GM12878 (cell line): Measurements from ENCODE around the gene NKD2. TPM values are rescaled to one million over a fixed set of nuclear protein-coding genes. Genes with fewer than 3 reads are reported as not detected.

Experiments
- ATAC-seq: fragments of 200-7000 bp; cut with Tn5 transposase; 3 replicates; pipeline ENCODE4 v1.9.1; 2020; ENCODE audit warnings: mild to moderate bottlenecking, moderate library complexity
- BruUV-seq: library from RNA; stranded (reverse); fragments of 400-500 nt; replicated peaks from 2 replicates; lab custom pipeline; 2021; lab: Mats Ljungman, UMichigan
- CTCF ChIA-PET: fragments of 300-600 bp; sonication (Branson Sonifier 250); formaldehyde crosslinking; extraction: SDS; loops from one replicate; lab custom pipeline; 2021; ENCODE audit warnings: inconsistent platforms; lab: Yijun Ruan, JAX
- POLR2A ChIA-PET: fragments of 350-600 bp; formaldehyde crosslinking; extraction: SDS; loops from one replicate; lab custom pipeline; 2021; ENCODE audit warnings: inconsistent platforms; lab: Charles Lee
- RAD21 ChIA-PET: fragments of 300-600 bp; sonication (Branson Sonifier 250); formaldehyde crosslinking; loops from one replicate; lab custom pipeline; 2023; ENCODE audit warnings: antibody characterized with exemption; ENCODE audit not compliant: unreplicated experiment; lab: Charles Lee
- SMC1A ChIA-PET: fragments of 300-600 bp; sonication (Branson Sonifier 250); formaldehyde crosslinking; loops from one replicate; lab custom pipeline; 2023; ENCODE audit not compliant: unreplicated experiment, uncharacterized antibody; lab: Charles Lee
- DNase-seq: peaks from one replicate; pipeline ENCODE4 v3.0.0-alpha.2; 2011; ENCODE audit warnings: low read depth, low spot score
- FAIRE-seq: peaks from 3 replicates; lab custom pipeline; 2011; peaks lifted over from hg19 to GRCh38; lab: Jason Lieb, UNC
- H2AFZ ChIP-seq: 2 replicates; pipeline ENCODE4 v1.6.0; 2011; ENCODE audit warnings: low read depth, low read length, control low read depth; ENCODE audit not compliant: control insufficient read depth
- H3K27ac ChIP-seq: 2 replicates; pipeline ENCODE4 v1.5.1; 2011; ENCODE audit warnings: control low read depth; ENCODE audit not compliant: control insufficient read depth, insufficient read depth
- H3K27me3 ChIP-seq, 2 experiments: replicated peaks in 1 of 2; 2 replicates each; pipeline versions ENCODE4 v1.6.0 to v1.6.1; 2011; ENCODE audit warnings: low read length in 1 of 2; ENCODE audit not compliant: control insufficient read depth in 2 of 2, insufficient read depth in 2 of 2
- H3K36me3 ChIP-seq, 2 experiments: 2 replicates each; pipeline ENCODE4 v1.5.1; 2011; ENCODE audit warnings: low read length in 1 of 2; ENCODE audit not compliant: control insufficient read depth in 2 of 2, insufficient read depth in 2 of 2
- H3K4me1 ChIP-seq: 2 replicates; pipeline ENCODE4 v1.6.1; 2011; ENCODE audit warnings: mild to moderate bottlenecking, low read length, moderate library complexity, mixed read lengths; ENCODE audit not compliant: control insufficient read depth, insufficient read depth
- H3K4me2 ChIP-seq: 2 replicates; pipeline ENCODE4 v1.6.0; 2011; ENCODE audit warnings: control low read depth; ENCODE audit not compliant: control insufficient read depth, insufficient read depth
- H3K4me3 ChIP-seq: fragments of 200-600 bp; sonication (generic); 2 replicates; pipeline ENCODE4 v1.5.1; 2016
- H3K79me2 ChIP-seq: 2 replicates; pipeline ENCODE4 v1.6.0; 2011; ENCODE audit warnings: low read length; ENCODE audit not compliant: control insufficient read depth, insufficient read depth
- H3K9ac ChIP-seq: 2 replicates; pipeline ENCODE4 v1.8.0; 2011; ENCODE audit warnings: low read length, control low read depth, mixed read lengths; ENCODE audit not compliant: control insufficient read depth, insufficient read depth
- H3K9me3 ChIP-seq: replicated peaks from 3 replicates; pipeline ENCODE4 v1.5.1; 2011; ENCODE audit warnings: mild to moderate bottlenecking, low read length; ENCODE audit not compliant: control insufficient read depth, insufficient read depth
- H4K20me1 ChIP-seq: 2 replicates; pipeline ENCODE4 v1.6.0; 2011; ENCODE audit not compliant: control insufficient read depth, insufficient read depth
- ASH2L ChIP-seq: fragments of 300-600, 200-600 bp; sonication (generic); IDR thresholded peaks from 2 replicates; pipeline ENCODE4 v1.6.1; 2017; ENCODE audit warnings: low read depth, mild to moderate bottlenecking, borderline replicate concordance
- BCL11A ChIP-seq: IDR thresholded peaks from 2 replicates; pipeline ENCODE4 v1.6.1; 2011; ENCODE audit warnings: low read depth, low read length
- BHLHE40 ChIP-seq, 2 experiments: fragments of 450-650 bp in 1 of 2; IDR thresholded peaks; 2 replicates each; pipeline ENCODE4 v1.6.1; 2011 to 2017; ENCODE audit warnings: low read depth in 2 of 2, borderline replicate concordance in 1 of 2, improper control_type of control experiment in 1 of 2, low read length in 1 of 2, mild to moderate bottlenecking in 1 of 2
- CBX5 ChIP-seq: sonication (generic); IDR thresholded peaks from 2 replicates; pipeline ENCODE4 v1.6.1; 2016; ENCODE audit warnings: low read depth, moderate library complexity, mild to moderate bottlenecking, inconsistent platforms
- CEBPB ChIP-seq, 2 experiments: fragments of 150-350 bp in 1 of 2; IDR thresholded peaks; 2 replicates each; pipeline ENCODE4 v1.6.1; 2012 to 2014; ENCODE audit warnings: low read depth in 2 of 2, low read length in 2 of 2, borderline replicate concordance in 1 of 2, inconsistent platforms in 1 of 2
- E4F1 ChIP-seq: fragments of 450-650 bp; IDR thresholded peaks from 2 replicates; pipeline ENCODE4 v1.6.1; 2018; ENCODE audit warnings: borderline replicate concordance, mild to moderate bottlenecking; ENCODE audit not compliant: partially characterized antibody
- GATAD2B ChIP-seq: fragments of 450-650 bp; conservative IDR thresholded peaks from 2 replicates; pipeline ENCODE4 v1.6.1; 2017; ENCODE audit warnings: low read depth, mild to moderate bottlenecking, moderate library complexity
- HSF1 ChIP-seq: fragments of 150-350 bp; IDR thresholded peaks from 2 replicates; pipeline ENCODE4 v1.6.1; 2014; ENCODE audit warnings: mild to moderate bottlenecking, low read depth, low read length
- MYC ChIP-seq: IDR thresholded peaks from 2 replicates; pipeline ENCODE4 v1.6.1; 2011; ENCODE audit warnings: mild to moderate bottlenecking, low read length, moderate library complexity, inconsistent platforms; ENCODE audit not compliant: insufficient read depth, insufficient replicate concordance, insufficient read length, severe bottlenecking
- PKNOX1 ChIP-seq: fragments of 450-650 bp; IDR thresholded peaks from 2 replicates; pipeline ENCODE4 v1.6.1; 2016; ENCODE audit warnings: mild to moderate bottlenecking
- POLR2AphosphoS5 ChIP-seq: IDR thresholded peaks from 2 replicates; pipeline ENCODE4 v1.6.1; 2011; ENCODE audit warnings: mild to moderate bottlenecking, low read length, inconsistent platforms
- RAD21 ChIP-seq: IDR thresholded peaks from 2 replicates; pipeline ENCODE4 v1.6.1; 2011; ENCODE audit warnings: mild to moderate bottlenecking, low read depth, low read length, moderate library complexity; ENCODE audit not compliant: insufficient read depth
- SIX5 ChIP-seq: IDR thresholded peaks from 2 replicates; pipeline ENCODE4 v1.6.1; 2011; ENCODE audit warnings: mild to moderate bottlenecking, low read depth, low read length, moderate library complexity; ENCODE audit not compliant: severe bottlenecking
- SKIL ChIP-seq: fragments of 450-650 bp; IDR thresholded peaks from 2 replicates; pipeline ENCODE4 v1.6.1; 2017; ENCODE audit warnings: mild to moderate bottlenecking, low read depth, inconsistent platforms; ENCODE audit not compliant: poor library complexity, severe bottlenecking
- ZNF207 ChIP-seq: fragments of 450-650 bp; IDR thresholded peaks from 2 replicates; pipeline ENCODE4 v1.6.1; 2014; ENCODE audit warnings: antibody characterized with exemption, mild to moderate bottlenecking, borderline replicate concordance
- WGBS: methylation state at CpG from one replicate; pipeline ENCODE4 v1.1.6; 2016; ENCODE audit warnings: low lambda C conversion rate; ENCODE audit not compliant: insufficient replicate concordance, insufficient coverage; ENCODE audit errors: missing lambda C conversion rate; 5-methylcytosine and 5-hydroxymethylcytosine counted together
- in situ Hi-C: fragments of 300-500 bp; cut with MboI; formaldehyde crosslinking; loops from 9 replicates; pipeline ENCODE4 v1.14.3; 2018; ENCODE audit warnings: mixed read lengths
- intact Hi-C: fragments of 100-400 bp; cut with micrococcal nuclease; formaldehyde crosslinking; loops from one replicate; pipeline ENCODE4 v1.14.2; 2022; ENCODE audit not compliant: unreplicated experiment
- polyA plus RNA-seq, 11 experiments: library from polyadenylated mRNA; depleted of rRNA in 4 of 11; unstranded in 6 of 11; stranded (reverse) in 5 of 11; fragments of >200 nt; fragmentation: Nextera tagmentation in 4 of 11; fragmentation: Illumina TruSeq in 1 of 11; extraction: Ambion mirVana in 4 of 11; extraction: Trizol in 1 of 11; gene quantifications; 1 replicate in 1 of 11; 2 replicates in 10 of 11; pipeline versions ENCODE4 v1.2.1 to v1.2.3, GENCODE V29; 2011 to 2016; ENCODE audit warnings: inconsistent platforms in 2 of 11, missing spikeins in 2 of 11, low read depth in 1 of 11
- total RNA-seq, 4 experiments: library from RNA; depleted of rRNA in 3 of 4; stranded (reverse); fragments of >200 nt in 3 of 4; fragmentation: Illumina TruSeq in 1 of 4; extraction: Trizol in 1 of 4; gene quantifications; 2 replicates each; pipeline versions ENCODE4 v1.2.1 to v1.2.3, GENCODE V29; 2013 to 2021

NKD2 gene
- total and polyA plus RNA-seq, 10 of the 15 experiments (the other 5 are each of a cell fraction or from before 2014, with no cell fraction given) = 0.20 to 0.83 (median 0.26) TPM; not detected in 7

- Histone ChIP-seq H4K20me1 (no peaks in the 10 kb centered on the region), H3K4me1 (no peaks in the 10 kb centered on the region), H3K36me3 (no peaks in the 10 kb centered on the region), H3K79me2 (no peaks in the 10 kb centered on the region), H3K27me3 (no peaks in the 10 kb centered on the region), H3K27ac (no peak overlapping the region), H3K9ac (no peak overlapping the region), H3K4me2 (no peak overlapping the region), H3K9me3 (no peaks in the 10 kb centered on the region), H3K4me3 (no peak overlapping the region), H2AFZ (no peak overlapping the region)
- intact Hi-C loops = no loop called here
- SMC1A ChIA-PET = no interaction called here
- in situ Hi-C loops = no loop called here
- DNase-seq = no peak
- CTCF ChIA-PET = interaction anchor here (0.7 kb wide), 1 partner anchor 141 kb away, joined by 3 read pairs; no protein-coding TSS in a partner anchor
- RAD21 ChIA-PET = no interaction called here
- no peak for ATAC-seq
- BruUV-seq = no TSS peak
- POLR2A ChIA-PET = no interaction called here
- WGBS = 70% methylated on average over 26 of the region's 26 CpGs
- no peak for FAIRE-seq
- no peak for TF ChIP-seq POLR2AphosphoS5
- TF ChIP-seq RAD21 = no peak
- TF ChIP-seq SIX5 = no peak
- TF ChIP-seq BHLHE40 (IDR thresholded peaks at IDR 0.05; ENCODE audit: borderline replicate concordance in 1 of 2, low read depth in 2 of 2, low read length in 1 of 2) = no peak
- TF ChIP-seq E4F1 = no peak
- TF ChIP-seq HSF1 = no peak
- no peak for TF ChIP-seq SKIL
- no peak for TF ChIP-seq CBX5
- no peak for TF ChIP-seq PKNOX1
- no peak for TF ChIP-seq ASH2L
- TF ChIP-seq MYC = no peak
- no peak for TF ChIP-seq GATAD2B
- no peak for TF ChIP-seq ZNF207
- no peak for TF ChIP-seq BCL11A
- TF ChIP-seq CEBPB (IDR thresholded peaks at IDR 0.05; ENCODE audit: borderline replicate concordance in 1 of 2, low read depth in 2 of 2, low read length in 2 of 2) = no peak
Observed at GRCh38 chr5:1033178-1033577, 24.6 kb downstream of the NKD2 start.
